Panc1 (cell line): ENCODE data around the gene CHDH. TPM values are rescaled to one million over a fixed set of nuclear protein-coding genes. Genes with fewer than 3 reads are reported as not detected.

Experiments used
- ATAC-seq: fragments of 200-7000 bp; cut with Tn5 transposase; 2 replicates; pipeline ENCODE4 v1.9.1; 2020; ENCODE audit warnings: mild to moderate bottlenecking, moderate library complexity
- BruUV-seq: library from RNA; stranded (reverse); fragments of 400-500 nt; replicated peaks from 2 replicates; lab custom pipeline; 2021; lab: Mats Ljungman, UMichigan
- CTCF ChIA-PET: fragments of 300-600 bp; sonication (Branson Sonifier 250); formaldehyde crosslinking; loops from one replicate; lab custom pipeline; 2022; ENCODE audit warnings: antibody characterized with exemption; lab: Charles Lee
- POLR2A ChIA-PET: fragments of 300-600 bp; sonication (Branson Sonifier 250); formaldehyde crosslinking; loops from one replicate; lab custom pipeline; 2022; ENCODE audit warnings: antibody characterized with exemption; lab: Charles Lee
- DNase-seq: peaks from one replicate; pipeline ENCODE4 v3.0.0-alpha.2; 2010; ENCODE audit warnings: low read depth, low spot score
- H3K27ac ChIP-seq: 2 replicates; pipeline ENCODE4 v1.5.1; 2011; ENCODE audit warnings: mild to moderate bottlenecking, low read length, inconsistent platforms
- H3K27me3 ChIP-seq: fragments of 200-500 bp; sonication (Bioruptor generic); 2 replicates; pipeline ENCODE4 v1.6.0; 2014; ENCODE audit warnings: low read length, inconsistent platforms; ENCODE audit not compliant: control insufficient read depth, insufficient read depth
- H3K36me3 ChIP-seq: fragments of 200-500 bp; sonication (Bioruptor generic); 2 replicates; pipeline ENCODE4 v1.5.1; 2014; ENCODE audit warnings: inconsistent platforms, mild to moderate bottlenecking, low read length, moderate library complexity; ENCODE audit not compliant: control insufficient read depth, insufficient read depth
- H3K4me1 ChIP-seq: 2 replicates; pipeline ENCODE4 v1.5.1; 2011; ENCODE audit warnings: inconsistent platforms, mild to moderate bottlenecking, low read length, moderate library complexity; ENCODE audit not compliant: control insufficient read depth, insufficient read depth
- H3K4me3 ChIP-seq, 2 experiments: 2 replicates each; pipeline ENCODE4 v1.5.1; 2011 to 2012; ENCODE audit warnings: low read depth in 2 of 2, low read length in 2 of 2, mild to moderate bottlenecking in 2 of 2, inconsistent platforms in 1 of 2, moderate library complexity in 1 of 2
- H3K9me3 ChIP-seq: fragments of 200-500 bp; sonication (Bioruptor generic); 2 replicates; pipeline ENCODE4 v1.5.1; 2014; ENCODE audit warnings: low read depth, mild to moderate bottlenecking, inconsistent platforms, low read length, moderate library complexity; ENCODE audit not compliant: control insufficient read depth, insufficient read depth
- CTCF ChIP-seq: fragments of 450-650 bp; IDR thresholded peaks from 2 replicates; pipeline ENCODE4 v1.5.1; 2017; ENCODE audit warnings: mild to moderate bottlenecking
- POLR2AphosphoS5 ChIP-seq: IDR thresholded peaks from 2 replicates; pipeline ENCODE4 v1.6.1; 2012; ENCODE audit warnings: mild to moderate bottlenecking, low read depth, low read length, moderate library complexity
- REST ChIP-seq, 2 experiments: IDR thresholded peaks; 2 replicates each; pipeline ENCODE4 v1.6.1; 2011 to 2012; ENCODE audit warnings: low read depth in 2 of 2, control low read depth in 1 of 2, low read length in 1 of 2, mild to moderate bottlenecking in 1 of 2, moderate library complexity in 1 of 2; ENCODE audit not compliant: insufficient read depth in 1 of 2
- SIN3A ChIP-seq: IDR thresholded peaks from 2 replicates; pipeline ENCODE4 v1.6.1; 2012; ENCODE audit warnings: low read depth, mild to moderate bottlenecking, low read length, moderate library complexity, borderline replicate concordance; ENCODE audit not compliant: insufficient read depth
- TCF7L2 ChIP-seq: IDR thresholded peaks from 2 replicates; pipeline ENCODE4 v1.6.1; 2011; ENCODE audit warnings: mild to moderate bottlenecking, low read depth, low read length, inconsistent platforms
- in situ Hi-C: cut with HindIII; loops from 2 replicates; pipeline ENCODE4 v1.10.0; 2016; ENCODE audit warnings: low sequenced_read_pairs, low pct_unique_long_range_greater_than_20kb
- intact Hi-C: fragments of 100-400 bp; cut with micrococcal nuclease; formaldehyde crosslinking; loops from one replicate; pipeline ENCODE4 v1.10.0; 2022; ENCODE audit not compliant: unreplicated experiment
- total RNA-seq: library from RNA; stranded (reverse); gene quantifications from one replicate; pipeline ENCODE4 v1.2.1, GENCODE V29; 2021; ENCODE audit not compliant: unreplicated experiment

CHDH gene
- total RNA-seq, 1 experiment from 2014 or later, result 24.1 TPM

- no TSS peak for BruUV-seq
- no peak for TF ChIP-seq SIN3A
- TF ChIP-seq TCF7L2, result no peak
- no peak for TF ChIP-seq REST (IDR thresholded peaks at IDR 0.05; ENCODE audit: insufficient read depth in 1 of 2, low read depth in 2 of 2, low read length in 1 of 2)
- TF ChIP-seq CTCF, result no peak
- no peak for TF ChIP-seq POLR2AphosphoS5
- intact Hi-C loops (no loop called here), in situ Hi-C loops (no loop called here)
- Histone ChIP-seq H3K27ac (no peak overlapping the region), H3K4me1 (no peaks in the 10 kb centered on the region), H3K27me3 (no peaks in the 10 kb centered on the region), H3K36me3 (no peaks in the 10 kb centered on the region), H3K4me3 (no peak overlapping the region), H3K9me3 (no peaks in the 10 kb centered on the region)
- DNase-seq (no peak), ATAC-seq (no peak)
- ChIA-PET CTCF (no interaction called here), POLR2A (no interaction called here)
Measured at GRCh38 chr3:53813229-53813628, 33.0 kb downstream of the CHDH start.

GRCh38 chr3:53812434-53812833 is 33.8 kb downstream of the CHDH start:
- ChIA-PET CTCF (no interaction called here), POLR2A (no interaction called here)
- H3K27me3 ChIP-seq, result no peaks in the 10 kb centered on the region

More at GRCh38 chr3:53812434-53812833, 33.8 kb downstream of the CHDH start:
- no peak overlapping the region for H3K27ac ChIP-seq
- in situ Hi-C loops, result no loop called here
- H3K36me3 ChIP-seq, result no peaks in the 10 kb centered on the region
- intact Hi-C loops, result no loop called here
- no peak overlapping the region for H3K4me3 ChIP-seq
- TF ChIP-seq TCF7L2 (no peak), SIN3A (no peak), REST (IDR thresholded peaks at IDR 0.05; ENCODE audit: insufficient read depth in 1 of 2, low read depth in 2 of 2, low read length in 1 of 2) (no peak), POLR2AphosphoS5 (no peak), CTCF (no peak)
- DNase-seq (no peak), ATAC-seq (no peak)
- no TSS peak for BruUV-seq
- H3K9me3 ChIP-seq, result no peaks in the 10 kb centered on the region
- H3K4me1 ChIP-seq, result no peaks in the 10 kb centered on the region
